ENCODE measurements around the gene ACTL7A.
"Not testable (repeated sequence)": the region's sequence is repeated elsewhere in the genome, so short reads cannot be mapped to it uniquely, and the experiment has no call there.

Gene ACTL7A

GRCh38 chr9:108834959-108835665 is 27.0 kb upstream of the ACTL7A start:
- no peaks in the 10 kb centered on the region for H3K36me3 ChIP-seq (ENCODE audit: control insufficient read depth, insufficient read depth, low read length)
- H3K4me1 ChIP-seq (ENCODE audit: control insufficient read depth, insufficient read depth, low read length, poor library complexity, severe bottlenecking), result no peaks in the 10 kb centered on the region
- H3K27ac ChIP-seq (ENCODE audit: insufficient read depth, low read length, poor library complexity, severe bottlenecking), result no peak overlapping the region
- H3K27me3 ChIP-seq (replicated peaks; ENCODE audit: control insufficient read depth, insufficient read depth, low read length, poor library complexity, severe bottlenecking), result no peaks in the 10 kb centered on the region
- H3K4me3 ChIP-seq (ENCODE audit: insufficient read depth, low read depth, low read length, poor library complexity, severe bottlenecking), result no peak overlapping the region
- H3K9me3 ChIP-seq (ENCODE audit: control insufficient read depth, low read length), result no peaks in the 10 kb centered on the region
- no peak for DNase-seq

- DNase-seq, result no peak
- no peaks in the 10 kb centered on the region for H3K4me1 ChIP-seq (ENCODE audit: control insufficient read depth, insufficient read depth, low read length, poor library complexity, severe bottlenecking)
- no peaks in the 10 kb centered on the region for H3K9me3 ChIP-seq (ENCODE audit: control insufficient read depth, low read length)
- no peak overlapping the region for H3K4me3 ChIP-seq (ENCODE audit: insufficient read depth, low read depth, low read length, poor library complexity, severe bottlenecking)
- H3K27me3 ChIP-seq (replicated peaks; ENCODE audit: control insufficient read depth, insufficient read depth, low read length, poor library complexity, severe bottlenecking), result no peaks in the 10 kb centered on the region
- H3K36me3 ChIP-seq (ENCODE audit: control insufficient read depth, insufficient read depth, low read length), result no peaks in the 10 kb centered on the region
- H3K27ac ChIP-seq (ENCODE audit: insufficient read depth, low read length, poor library complexity, severe bottlenecking), result no peak overlapping the region
Measured at GRCh38 chr9:108835831-108836230, 26.2 kb upstream of the ACTL7A start.

DNA sequence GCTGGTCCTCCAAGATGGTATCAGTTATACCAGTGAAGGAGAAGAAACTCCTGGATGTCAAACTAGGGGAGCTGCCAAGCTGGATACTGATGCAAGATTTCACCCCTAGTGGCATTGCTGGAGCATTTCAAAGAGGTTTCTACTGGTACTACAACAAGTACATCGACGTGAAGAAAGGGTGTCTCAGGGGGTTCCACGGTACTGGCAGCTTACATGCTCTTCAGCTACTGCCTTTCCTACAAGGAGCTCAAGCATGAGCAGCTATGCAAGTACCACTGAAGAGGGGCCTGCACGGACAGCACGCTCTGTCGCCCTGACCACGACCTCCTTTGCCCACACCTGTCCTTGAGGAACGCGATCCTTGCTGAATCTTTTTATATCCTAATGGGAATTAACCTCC is 25.7 kb upstream of the ACTL7A start:
- DNase-seq, result no peak
- Histone ChIP-seq H3K4me1 (ENCODE audit: control insufficient read depth, insufficient read depth, low read length, poor library complexity, severe bottlenecking) (no peaks in the 10 kb centered on the region), H3K4me3 (ENCODE audit: insufficient read depth, low read depth, low read length, poor library complexity, severe bottlenecking) (no peak overlapping the region), H3K27ac (ENCODE audit: insufficient read depth, low read length, poor library complexity, severe bottlenecking) (no peak overlapping the region), H3K27me3 (replicated peaks; ENCODE audit: control insufficient read depth, insufficient read depth, low read length, poor library complexity, severe bottlenecking) (no peaks in the 10 kb centered on the region), H3K36me3 (ENCODE audit: control insufficient read depth, insufficient read depth, low read length) (no peaks in the 10 kb centered on the region), H3K9me3 (ENCODE audit: control insufficient read depth, low read length) (no peaks in the 10 kb centered on the region)

DNA sequence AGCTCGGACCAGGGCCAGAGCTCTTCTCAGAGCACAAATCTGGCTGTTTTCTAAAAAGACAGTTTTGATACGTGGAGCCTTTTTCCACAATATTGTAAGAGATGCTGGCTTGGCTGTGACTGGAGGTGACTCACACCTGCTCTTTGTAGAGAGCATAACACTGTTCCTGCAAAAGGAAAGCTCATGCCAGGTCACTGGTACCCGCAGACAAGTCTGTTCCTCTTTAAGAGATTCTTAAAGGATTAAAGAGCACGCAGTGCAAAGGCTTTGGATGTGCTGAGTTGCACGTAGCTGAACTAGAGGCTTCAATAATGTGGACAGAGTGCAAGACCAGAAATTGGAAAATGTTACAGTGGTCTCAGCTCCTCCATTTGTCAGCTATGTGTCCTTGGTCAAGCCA is 25.3 kb upstream of the ACTL7A start:
- Histone ChIP-seq H3K36me3 (ENCODE audit: control insufficient read depth, insufficient read depth, low read length) (no peaks in the 10 kb centered on the region), H3K27me3 (replicated peaks; ENCODE audit: control insufficient read depth, insufficient read depth, low read length, poor library complexity, severe bottlenecking) (no peaks in the 10 kb centered on the region), H3K27ac (ENCODE audit: insufficient read depth, low read length, poor library complexity, severe bottlenecking) (no peak overlapping the region), H3K4me1 (ENCODE audit: control insufficient read depth, insufficient read depth, low read length, poor library complexity, severe bottlenecking) (no peaks in the 10 kb centered on the region), H3K4me3 (ENCODE audit: insufficient read depth, low read depth, low read length, poor library complexity, severe bottlenecking) (no peak overlapping the region), H3K9me3 (ENCODE audit: control insufficient read depth, low read length) (no peaks in the 10 kb centered on the region)
- no peak for DNase-seq

- Histone ChIP-seq H3K36me3 (ENCODE audit: control insufficient read depth, insufficient read depth, low read length) (no peaks in the 10 kb centered on the region), H3K9me3 (ENCODE audit: control insufficient read depth, low read length) (no peaks in the 10 kb centered on the region), H3K4me3 (ENCODE audit: insufficient read depth, low read depth, low read length, poor library complexity, severe bottlenecking) (no peak overlapping the region), H3K4me1 (ENCODE audit: control insufficient read depth, insufficient read depth, low read length, poor library complexity, severe bottlenecking) (no peaks in the 10 kb centered on the region), H3K27ac (ENCODE audit: insufficient read depth, low read length, poor library complexity, severe bottlenecking) (no peak overlapping the region), H3K27me3 (replicated peaks; ENCODE audit: control insufficient read depth, insufficient read depth, low read length, poor library complexity, severe bottlenecking) (no peaks in the 10 kb centered on the region)
- no peak for DNase-seq
Measured at GRCh38 chr9:108837530-108837929, 24.5 kb upstream of the ACTL7A start.

DNA sequence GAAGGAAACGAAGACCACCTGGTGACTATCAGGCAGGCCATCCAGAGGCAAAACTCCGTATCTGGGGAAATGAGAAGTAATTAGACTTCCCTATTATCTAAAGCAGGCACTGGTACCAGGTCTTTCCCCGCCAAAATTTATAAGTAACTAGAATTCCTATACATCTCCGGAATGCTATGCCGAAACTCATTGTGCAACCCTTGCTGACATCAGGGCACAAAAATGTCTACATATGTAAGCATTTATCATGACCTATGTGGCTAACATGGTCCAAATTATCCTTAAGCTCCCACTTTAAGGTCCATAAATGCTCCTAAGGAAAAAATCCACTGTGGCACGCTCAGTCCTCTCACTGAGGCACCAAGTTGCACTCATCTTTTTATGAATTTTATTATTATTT is 24.0 kb upstream of the ACTL7A start:
- Histone ChIP-seq H3K36me3 (ENCODE audit: control insufficient read depth, insufficient read depth, low read length) (no peaks in the 10 kb centered on the region), H3K27me3 (replicated peaks; ENCODE audit: control insufficient read depth, insufficient read depth, low read length, poor library complexity, severe bottlenecking) (no peaks in the 10 kb centered on the region), H3K4me1 (ENCODE audit: control insufficient read depth, insufficient read depth, low read length, poor library complexity, severe bottlenecking) (no peaks in the 10 kb centered on the region), H3K27ac (ENCODE audit: insufficient read depth, low read length, poor library complexity, severe bottlenecking) (no peak overlapping the region), H3K4me3 (ENCODE audit: insufficient read depth, low read depth, low read length, poor library complexity, severe bottlenecking) (no peak overlapping the region), H3K9me3 (ENCODE audit: control insufficient read depth, low read length) (no peaks in the 10 kb centered on the region)
- DNase-seq, result no peak

GRCh38 chr9:108839561-108839960 is 22.5 kb upstream of the ACTL7A start:
- not testable (repeated sequence) for H3K36me3 ChIP-seq (ENCODE audit: control insufficient read depth, insufficient read depth, low read length); H3K27me3 ChIP-seq (replicated peaks; ENCODE audit: control insufficient read depth, insufficient read depth, low read length, poor library complexity, severe bottlenecking); H3K4me3 ChIP-seq (ENCODE audit: insufficient read depth, low read depth, low read length, poor library complexity, severe bottlenecking); H3K4me1 ChIP-seq (ENCODE audit: control insufficient read depth, insufficient read depth, low read length, poor library complexity, severe bottlenecking); H3K27ac ChIP-seq (ENCODE audit: insufficient read depth, low read length, poor library complexity, severe bottlenecking); DNase-seq; H3K9me3 ChIP-seq (ENCODE audit: control insufficient read depth, low read length)

- Histone ChIP-seq H3K4me3 (ENCODE audit: insufficient read depth, low read depth, low read length, poor library complexity, severe bottlenecking) (no peak overlapping the region), H3K4me1 (ENCODE audit: control insufficient read depth, insufficient read depth, low read length, poor library complexity, severe bottlenecking) (no peaks in the 10 kb centered on the region), H3K27me3 (replicated peaks; ENCODE audit: control insufficient read depth, insufficient read depth, low read length, poor library complexity, severe bottlenecking) (no peaks in the 10 kb centered on the region), H3K27ac (ENCODE audit: insufficient read depth, low read length, poor library complexity, severe bottlenecking) (no peak overlapping the region), H3K9me3 (ENCODE audit: control insufficient read depth, low read length) (no peaks in the 10 kb centered on the region), H3K36me3 (ENCODE audit: control insufficient read depth, insufficient read depth, low read length) (no peaks in the 10 kb centered on the region)
- DNase-seq, result no peak
Measured at GRCh38 chr9:108842610-108843295, 19.3 kb upstream of the ACTL7A start.

- DNase-seq, result no peak
- Histone ChIP-seq H3K4me1 (ENCODE audit: control insufficient read depth, insufficient read depth, low read length, poor library complexity, severe bottlenecking) (no peaks in the 10 kb centered on the region), H3K9me3 (ENCODE audit: control insufficient read depth, low read length) (no peaks in the 10 kb centered on the region), H3K27me3 (replicated peaks; ENCODE audit: control insufficient read depth, insufficient read depth, low read length, poor library complexity, severe bottlenecking) (no peaks in the 10 kb centered on the region), H3K36me3 (ENCODE audit: control insufficient read depth, insufficient read depth, low read length) (no peaks in the 10 kb centered on the region), H3K4me3 (ENCODE audit: insufficient read depth, low read depth, low read length, poor library complexity, severe bottlenecking) (no peak overlapping the region), H3K27ac (ENCODE audit: insufficient read depth, low read length, poor library complexity, severe bottlenecking) (no peak overlapping the region)
Measured at GRCh38 chr9:108844391-108844790, 17.7 kb upstream of the ACTL7A start.

GRCh38 chr9:108844856-108845255 is 17.2 kb upstream of the ACTL7A start:
- H3K27ac ChIP-seq (ENCODE audit: insufficient read depth, low read length, poor library complexity, severe bottlenecking), result no peak overlapping the region
- H3K27me3 ChIP-seq (replicated peaks; ENCODE audit: control insufficient read depth, insufficient read depth, low read length, poor library complexity, severe bottlenecking), result no peaks in the 10 kb centered on the region
- H3K4me3 ChIP-seq (ENCODE audit: insufficient read depth, low read depth, low read length, poor library complexity, severe bottlenecking), result no peak overlapping the region
- H3K4me1 ChIP-seq (ENCODE audit: control insufficient read depth, insufficient read depth, low read length, poor library complexity, severe bottlenecking), result no peaks in the 10 kb centered on the region
- no peaks in the 10 kb centered on the region for H3K36me3 ChIP-seq (ENCODE audit: control insufficient read depth, insufficient read depth, low read length)
- no peaks in the 10 kb centered on the region for H3K9me3 ChIP-seq (ENCODE audit: control insufficient read depth, low read length)
- no peak for DNase-seq

Measured in effector memory CD4-positive, alpha-beta T cell (primary cell).